Astrocyte (in vitro differentiated cells and primary cell): ENCODE measurements around the gene DNMBP. TPM values are rescaled to one million over a fixed set of nuclear protein-coding genes. Genes with fewer than 3 reads are reported as not detected.

Source experiments
- DNase-seq: peaks from one replicate; pipeline ENCODE4 v3.0.0-alpha.2; 2010; ENCODE audit warnings: low read depth
- FAIRE-seq: peaks from 2 replicates; lab custom pipeline; 2011; peaks lifted over from hg19 to GRCh38; lab: Jason Lieb, UNC
- H2AFZ ChIP-seq: 2 replicates; pipeline ENCODE4 v1.6.0; 2012; ENCODE audit warnings: low read depth, low read length, inconsistent platforms
- H3K27ac ChIP-seq: 2 replicates; pipeline ENCODE4 v1.5.1; 2011; ENCODE audit warnings: low read depth, low read length, inconsistent platforms
- H3K27me3 ChIP-seq: 2 replicates; pipeline ENCODE4 v1.6.0; 2011; ENCODE audit warnings: low read length, inconsistent platforms; ENCODE audit not compliant: insufficient read depth
- H3K36me3 ChIP-seq: 2 replicates; pipeline ENCODE4 v1.5.1; 2011; ENCODE audit warnings: low read length, inconsistent platforms; ENCODE audit not compliant: insufficient read depth
- H3K4me1 ChIP-seq: 2 replicates; pipeline ENCODE4 v1.5.1; 2011; ENCODE audit warnings: low read length, inconsistent platforms; ENCODE audit not compliant: insufficient read depth
- H3K4me2 ChIP-seq: 2 replicates; pipeline ENCODE4 v1.6.0; 2012; ENCODE audit warnings: low read length, inconsistent platforms
- H3K4me3 ChIP-seq: 2 replicates; pipeline ENCODE4 v1.5.1; 2011; ENCODE audit warnings: low read depth, mild to moderate bottlenecking, low read length, inconsistent platforms; ENCODE audit not compliant: insufficient read depth
- H3K79me2 ChIP-seq: 2 replicates; pipeline ENCODE4 v1.6.0; 2012; ENCODE audit warnings: mild to moderate bottlenecking, low read length, inconsistent platforms; ENCODE audit not compliant: insufficient read depth
- H3K9ac ChIP-seq: 2 replicates; pipeline ENCODE4 v1.6.0; 2012; ENCODE audit warnings: mild to moderate bottlenecking, low read length, inconsistent platforms
- H3K9me3 ChIP-seq: 2 replicates; pipeline ENCODE4 v1.5.1; 2012; ENCODE audit warnings: low read depth, mild to moderate bottlenecking, low read length, inconsistent platforms; ENCODE audit not compliant: insufficient read depth
- H4K20me1 ChIP-seq: 2 replicates; pipeline ENCODE4 v1.6.0; 2012; ENCODE audit warnings: low read length, inconsistent platforms; ENCODE audit not compliant: insufficient read depth
- H3K27ac Mint-ChIP-seq: one replicate; pipeline ENCODE4 v1.8.0; 2021; ENCODE audit warnings: mild to moderate bottlenecking, mixed read lengths; ENCODE audit not compliant: unreplicated experiment
- H3K27me3 Mint-ChIP-seq: one replicate; pipeline ENCODE4 v1.8.0; 2021; ENCODE audit warnings: low read depth, mixed read lengths; ENCODE audit not compliant: unreplicated experiment
- H3K36me3 Mint-ChIP-seq: one replicate; pipeline ENCODE4 v1.8.0; 2021; ENCODE audit warnings: low read depth, mixed read lengths; ENCODE audit not compliant: unreplicated experiment
- H3K4me1 Mint-ChIP-seq: one replicate; pipeline ENCODE4 v1.8.0; 2021; ENCODE audit warnings: low read depth, mixed read lengths; ENCODE audit not compliant: unreplicated experiment
- H3K4me3 Mint-ChIP-seq: one replicate; pipeline ENCODE4 v1.8.0; 2021; ENCODE audit warnings: mild to moderate bottlenecking, moderate library complexity, mixed read lengths; ENCODE audit not compliant: unreplicated experiment
- H3K9me3 Mint-ChIP-seq: one replicate; pipeline ENCODE4 v1.8.0; 2021; ENCODE audit warnings: mild to moderate bottlenecking, mixed read lengths; ENCODE audit not compliant: unreplicated experiment
- CTCF ChIP-seq: IDR thresholded peaks from 2 replicates; pipeline ENCODE4 v1.5.1; 2011; ENCODE audit warnings: low read depth, mild to moderate bottlenecking, inconsistent platforms, low read length, moderate library complexity; ENCODE audit not compliant: insufficient read depth
- EZH2 ChIP-seq: IDR thresholded peaks from 2 replicates; pipeline ENCODE4 v1.6.1; 2012; ENCODE audit warnings: mild to moderate bottlenecking, low read length, inconsistent platforms; ENCODE audit not compliant: insufficient read depth
- total RNA-seq: library from RNA; stranded (reverse); gene quantifications from 2 replicates; pipeline ENCODE4 v1.2.1, GENCODE V29; 2021

The DNMBP gene
- total RNA-seq, 1 donor from 2014 or later = 24.8 TPM

- Mint-ChIP-seq H3K4me3 (peak overlapping the region; percentile 96), H3K27me3 (no peaks in the 10 kb centered on the region), H3K36me3 (no peaks in the 10 kb centered on the region), H3K9me3 (no peaks in the 10 kb centered on the region), H3K4me1 (peaks cover 48% of the 10 kb centered on the region), H3K27ac (peak overlapping the region; percentile 92)
- Histone ChIP-seq H2AFZ (no peak overlapping the region), H3K4me2 (peak overlapping the region; percentile 99), H3K4me3 (peak overlapping the region; percentile 100), H3K4me1 (peaks cover 33% of the 10 kb centered on the region), H3K27ac (peak overlapping the region; percentile 97), H3K27me3 (no peaks in the 10 kb centered on the region), H4K20me1 (peaks cover 3% of the 10 kb centered on the region), H3K79me2 (peaks cover 64% of the 10 kb centered on the region), H3K9ac (peak overlapping the region; percentile 88), H3K9me3 (no peaks in the 10 kb centered on the region), H3K36me3 (no peaks in the 10 kb centered on the region)
- DNase-seq = peak; percentile 49
- TF ChIP-seq CTCF (no peak), EZH2 (no peak)
- no peak for FAIRE-seq
Measured at GRCh38 chr10:100007231-100008141, 2.3 kb downstream of the DNMBP start.

GRCh38 chr10:100006243-100006886 is 3.4 kb downstream of the DNMBP start:
- H3K79me2 ChIP-seq = peaks cover 75% of the 10 kb centered on the region
- Mint-ChIP-seq H3K27me3 (no peaks in the 10 kb centered on the region), H3K4me3 (peak overlapping the region; percentile 79), H3K36me3 (no peaks in the 10 kb centered on the region), H3K9me3 (no peaks in the 10 kb centered on the region), H3K4me1 (peaks cover 48% of the 10 kb centered on the region), H3K27ac (peak overlapping the region; percentile 92)
- H3K9ac ChIP-seq = peak overlapping the region; percentile 88
- peak overlapping the region; percentile 99 for H3K4me2 ChIP-seq
- no peak for TF ChIP-seq EZH2
- TF ChIP-seq CTCF = no peak
- DNase-seq = peak; percentile 97
- peak overlapping the region; percentile 100 for H3K4me3 ChIP-seq
- peak overlapping the region; percentile 97 for H3K27ac ChIP-seq
- peaks cover 33% of the 10 kb centered on the region for H3K4me1 ChIP-seq
- no peak for FAIRE-seq
- H2AFZ ChIP-seq = peak overlapping the region; percentile 7
- no peaks in the 10 kb centered on the region for H3K27me3 ChIP-seq
- H3K36me3 ChIP-seq = no peaks in the 10 kb centered on the region
- H4K20me1 ChIP-seq = peaks cover 14% of the 10 kb centered on the region
- H3K9me3 ChIP-seq = no peaks in the 10 kb centered on the region
